Stimulated activated CD4-positive, alpha-beta T cell treated with anti-CD3 and anti-CD28 coated beads, Interleukin-15, amount 100 ng/mL, for 1 hour (primary cell): Measurements from ENCODE around the gene KIF5B.
"Not testable (repeated sequence)": the region's sequence is repeated elsewhere in the genome, so short reads cannot be mapped to it uniquely, and the experiment has no call there.

Experiments used
- DNase-seq, 2 donors: peaks; one replicate each; pipeline ENCODE4 v3.0.0-alpha.2; 2020; ENCODE audit warnings: low read depth in 1 of 2, low spot score in 1 of 2

Gene KIF5B

DNA sequence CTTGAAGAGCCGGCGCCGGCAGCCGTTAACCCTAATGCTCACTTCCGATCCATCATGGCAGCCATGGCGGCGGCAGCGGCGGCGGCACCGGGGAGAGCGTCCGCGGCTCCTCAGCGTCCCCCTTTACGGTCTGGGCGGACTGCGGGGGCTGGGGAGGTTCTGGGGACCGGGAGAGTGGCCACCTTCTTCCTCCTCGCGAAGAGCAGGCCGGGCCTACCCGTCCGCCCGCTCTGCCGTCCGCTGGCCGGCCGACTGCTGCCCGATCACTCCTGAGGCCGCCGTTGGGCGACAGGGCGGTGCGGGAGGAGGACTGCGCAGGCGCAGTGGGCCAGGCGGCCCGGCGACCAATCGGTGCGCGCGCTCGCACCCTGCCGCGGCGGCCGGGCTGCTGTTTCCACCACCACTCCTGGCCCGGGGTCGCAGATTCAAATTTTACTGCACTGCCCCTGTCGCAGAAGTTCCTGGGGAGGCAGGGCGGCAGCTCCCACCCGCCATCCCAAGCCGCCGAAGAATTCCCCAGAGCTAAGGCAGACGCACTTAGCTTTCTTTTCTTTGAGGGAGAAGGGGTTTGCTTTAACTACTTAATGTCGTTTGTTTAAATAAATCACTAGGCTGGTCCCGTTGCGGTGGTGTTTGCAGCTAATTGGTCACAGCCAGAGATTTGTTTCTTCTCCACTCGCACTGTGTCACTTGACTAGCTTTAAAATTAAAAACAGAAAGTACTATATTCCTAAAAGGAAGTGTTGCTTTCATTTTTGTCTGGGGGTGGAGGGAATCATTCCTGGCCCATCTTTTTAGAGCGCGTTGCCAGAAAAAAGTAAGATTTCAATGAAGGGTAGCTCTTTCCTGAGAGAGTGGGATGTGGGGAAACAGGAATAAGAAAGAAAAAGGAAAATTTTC lies at the start of gene KIF5B:
TSS of gene KIF5B (minus strand) at position 290 of the 900 bp plus-strand sequence. CDS start 452 bp downstream, outside the sequence.
- DNase-seq, result peak; percentile 81

- DNase-seq, result no peak
These were observed 49.7 kb upstream of the KIF5B start for GRCh38 chr10:32105782-32106382.

GRCh38 chr10:32104622-32105509 lies 48.6 kb upstream of the KIF5B start:
- no peak for DNase-seq

DNA sequence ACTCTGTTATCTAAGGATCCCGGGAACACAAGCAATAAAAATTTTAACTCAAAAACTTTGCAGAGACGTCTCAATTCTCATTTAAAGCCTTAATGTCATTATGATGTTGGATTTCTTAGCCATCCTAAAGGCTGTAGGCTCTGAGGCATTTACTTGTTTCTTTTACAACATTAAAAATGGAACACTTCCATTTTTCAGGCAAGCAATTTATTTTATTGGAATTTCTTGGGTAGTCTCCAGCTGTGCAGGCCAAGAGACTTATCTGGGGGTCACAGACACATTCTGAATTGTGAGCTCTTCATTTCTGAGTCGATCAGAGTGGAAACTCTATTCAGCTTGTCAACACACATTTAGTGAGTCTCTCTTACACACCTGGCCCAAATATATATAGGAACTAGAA lies 48.0 kb upstream of the KIF5B start:
- no peak for DNase-seq

DNA sequence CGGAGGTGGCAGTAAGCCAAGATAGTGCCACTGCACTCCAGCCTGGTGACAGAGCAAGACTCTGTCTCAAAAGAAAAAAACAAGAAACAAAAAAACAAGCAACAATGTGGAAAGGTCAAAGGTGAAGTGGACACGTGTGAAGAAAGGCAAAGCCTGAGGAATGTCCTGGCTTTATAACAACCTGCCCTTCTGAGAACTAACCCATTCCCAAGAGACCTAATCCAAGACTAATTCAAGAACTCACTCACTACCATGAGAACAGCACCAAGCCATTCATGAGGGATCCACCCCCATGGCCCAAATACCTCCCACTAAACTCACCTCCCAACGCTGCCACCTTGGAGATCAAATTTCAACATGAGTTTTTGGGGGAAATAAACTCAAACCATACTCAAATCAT lies 47.5 kb upstream of the KIF5B start:
- DNase-seq, result no peak

- DNase-seq, result not testable (repeated sequence)
These were observed 42.5 kb upstream of the KIF5B start for GRCh38 chr10:32098566-32099259.

GRCh38 chr10:32095116-32095733 lies 39.0 kb upstream of the KIF5B start:
- DNase-seq, result no peak

DNA sequence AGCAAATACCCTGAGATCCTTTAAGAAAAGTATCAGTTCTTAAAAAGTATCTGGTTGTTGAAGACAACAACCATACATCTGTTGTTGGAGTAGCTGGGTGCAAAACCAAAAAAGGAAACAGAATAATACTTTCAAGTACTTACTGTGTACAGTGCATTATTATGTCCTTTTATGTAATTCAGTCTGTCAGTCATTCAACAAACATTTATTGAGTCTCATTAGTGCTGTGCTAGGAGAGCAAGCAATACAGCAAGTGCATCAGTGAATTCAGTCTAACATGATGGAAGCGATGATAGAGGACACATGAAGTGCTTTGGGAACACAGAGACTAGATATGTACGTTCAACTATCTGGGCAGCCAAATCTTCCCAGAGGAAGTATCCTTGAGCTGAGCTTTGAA lies 37.4 kb upstream of the KIF5B start:
- DNase-seq, result no peak

DNA sequence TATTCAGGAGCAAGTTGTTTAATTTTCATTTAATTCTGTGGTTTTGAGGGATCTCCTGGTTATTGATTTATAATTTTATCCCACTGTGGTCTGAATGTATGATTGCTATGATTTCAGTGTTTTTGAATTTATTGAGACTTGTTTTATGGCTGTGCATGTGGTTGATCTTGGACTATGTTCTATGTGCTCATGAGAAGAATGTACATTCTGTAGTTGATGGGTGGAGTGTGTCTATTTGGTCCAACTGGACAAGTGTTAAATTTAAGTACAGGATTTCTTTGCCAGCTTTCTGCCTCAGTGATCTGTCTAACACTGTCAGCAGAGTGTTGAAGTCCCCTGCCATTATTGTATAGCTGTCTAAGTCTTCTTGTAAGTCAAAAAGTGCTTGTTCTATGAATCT lies 34.8 kb upstream of the KIF5B start:
- no peak for DNase-seq

- DNase-seq, result no peak
These were observed 28.1 kb upstream of the KIF5B start for GRCh38 chr10:32084185-32084851.

GRCh38 chr10:32077896-32078485 lies 21.8 kb upstream of the KIF5B start:
- DNase-seq, result no peak

- DNase-seq, result no peak
These were observed 17.4 kb upstream of the KIF5B start for GRCh38 chr10:32073659-32074058.

DNA sequence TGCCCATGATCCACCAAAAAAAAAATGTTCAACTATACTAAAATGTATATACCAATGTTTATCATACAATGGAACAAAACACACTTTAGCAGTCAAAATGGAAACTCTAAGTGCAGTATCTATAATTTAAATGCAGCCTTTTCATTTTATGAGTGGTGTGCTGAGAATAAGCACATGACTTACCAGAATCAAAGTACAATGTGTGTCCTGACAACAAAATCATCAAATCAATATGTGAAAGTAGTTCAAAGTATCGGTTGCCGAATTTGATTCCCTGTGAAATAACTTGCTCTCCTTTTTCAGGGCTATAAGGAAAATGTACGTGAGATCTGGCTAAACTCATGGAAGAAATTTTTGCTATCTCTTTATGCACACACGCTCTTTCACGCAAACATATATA lies 16.9 kb upstream of the KIF5B start:
- DNase-seq, result no peak

DNA sequence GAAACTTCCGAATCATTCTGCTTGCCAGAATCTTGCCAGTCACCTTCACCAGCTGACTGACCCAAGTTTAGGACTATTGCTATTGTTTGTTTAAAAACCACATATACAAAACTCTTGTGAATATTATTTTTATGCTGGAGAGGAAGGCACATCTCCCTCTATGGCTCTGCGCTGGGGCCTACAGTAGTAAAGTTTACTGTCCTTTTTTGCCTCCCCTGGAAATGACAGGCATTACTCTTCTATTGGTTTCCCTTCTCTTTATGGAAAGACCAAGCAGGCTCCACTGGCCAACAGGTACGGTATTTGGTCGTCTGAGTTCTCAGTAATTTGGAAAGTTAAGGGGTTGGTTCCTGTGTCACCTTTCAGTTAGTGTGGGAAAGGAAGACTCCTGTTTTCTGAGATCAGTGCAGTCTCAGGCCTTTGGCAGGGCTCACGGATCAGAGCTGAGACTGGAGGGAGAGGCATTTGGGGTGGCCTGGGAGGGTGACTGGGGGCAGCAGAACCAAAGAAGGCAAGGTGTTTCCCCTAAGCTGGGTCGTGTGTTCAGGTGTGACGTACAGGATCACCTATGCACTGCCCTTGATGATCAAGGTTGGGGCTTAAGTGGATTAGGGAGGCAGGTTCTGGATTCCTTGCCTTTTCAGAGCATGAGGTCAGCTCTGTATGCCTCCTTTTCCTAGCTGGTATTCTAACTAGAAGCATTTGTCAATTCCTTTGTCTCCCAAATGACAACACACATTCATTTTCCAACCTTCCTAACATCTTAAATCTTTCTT lies 16.0 kb upstream of the KIF5B start:
- no peak for DNase-seq

GRCh38 chr10:32070645-32071044 lies 14.4 kb upstream of the KIF5B start:
- DNase-seq, result no peak

GRCh38 chr10:32068569-32068968 lies 12.3 kb upstream of the KIF5B start:
- no peak for DNase-seq

DNA sequence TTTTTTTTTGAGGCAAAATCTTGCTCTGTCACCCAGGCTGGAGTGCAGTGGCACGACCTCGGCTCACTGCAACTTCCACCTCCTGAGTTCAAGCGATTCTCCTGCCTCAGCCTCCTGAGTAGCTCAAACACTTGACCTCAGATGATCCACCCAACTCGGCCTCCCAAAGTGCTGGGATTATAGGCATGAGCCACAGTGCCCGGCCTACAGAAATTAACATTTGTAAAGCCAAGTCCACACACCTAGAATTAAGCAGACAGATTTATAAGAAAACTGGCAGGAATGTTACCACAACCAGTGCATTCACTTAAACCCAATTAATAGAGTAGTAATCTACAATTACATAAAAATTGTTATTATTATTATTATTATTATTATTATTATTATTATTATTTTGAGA lies 11.7 kb upstream of the KIF5B start:
- not testable (repeated sequence) for DNase-seq

GRCh38 chr10:32065856-32066255 lies 9.6 kb upstream of the KIF5B start:
- no peak for DNase-seq

DNA sequence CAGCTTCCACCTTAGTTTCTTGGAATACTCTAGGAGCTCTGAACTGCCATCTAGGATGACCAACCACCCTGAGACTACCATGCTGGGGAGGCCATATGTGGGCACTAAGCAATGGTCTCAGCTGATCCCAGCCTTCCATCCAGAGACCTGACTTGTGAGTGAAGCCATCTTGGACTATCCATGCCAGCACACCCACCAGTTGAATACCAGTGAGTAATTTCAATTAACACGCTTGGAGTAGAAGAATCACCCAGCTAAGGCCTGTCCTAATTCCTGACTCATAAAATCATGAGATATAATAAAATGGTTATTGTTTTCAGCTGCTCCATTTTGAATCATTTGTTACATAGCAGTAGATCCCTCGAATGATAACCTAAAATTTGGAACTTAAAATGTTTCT lies 5.2 kb upstream of the KIF5B start:
- DNase-seq, result no peak
